CD8-positive, alpha-beta memory T cell (primary cell): ENCODE data around the gene SRRD. TPM values are rescaled to one million over a fixed set of nuclear protein-coding genes. Genes with fewer than 3 reads are reported as not detected.
"Not testable (repeated sequence)": the region's sequence is repeated elsewhere in the genome, so short reads cannot be mapped to it uniquely, and the experiment has no call there.

Experiments used
- CTCF ChIA-PET: fragments of 350-600 bp; sonication (Branson Sonifier 250); formaldehyde crosslinking; loops from one replicate; lab custom pipeline; 2021; ENCODE audit warnings: antibody characterized with exemption; lab: Charles Lee
- POLR2A ChIA-PET: fragments of 350-600 bp; sonication (Branson Sonifier 250); formaldehyde crosslinking; loops from one replicate; lab custom pipeline; 2021; ENCODE audit warnings: antibody characterized with exemption; lab: Charles Lee
- DNase-seq, 5 donors: peaks; one replicate each; pipeline versions ENCODE4 v3.0.0 to v3.0.0-alpha.2; 2020 to 2022; ENCODE audit warnings: mixed read lengths in 1 of 5
- H3K27ac ChIP-seq: one replicate; pipeline ENCODE4 v1.7.0; 2013; ENCODE audit warnings: low read depth, mild to moderate bottlenecking, low read length, moderate library complexity
- H3K27me3 ChIP-seq: 2 replicates; pipeline ENCODE4 v1.7.0; 2013; ENCODE audit warnings: low read length, mild to moderate bottlenecking; ENCODE audit not compliant: insufficient read depth, poor library complexity, severe bottlenecking
- H3K36me3 ChIP-seq: 2 replicates; pipeline ENCODE4 v1.7.0; 2013; ENCODE audit warnings: mild to moderate bottlenecking, low read length, moderate library complexity; ENCODE audit not compliant: insufficient read depth
- H3K4me1 ChIP-seq: 2 replicates; pipeline ENCODE4 v1.7.0; 2013; ENCODE audit warnings: mild to moderate bottlenecking, low read length, moderate library complexity; ENCODE audit not compliant: insufficient read depth
- H3K4me3 ChIP-seq: 2 replicates; pipeline ENCODE4 v1.7.0; 2013; ENCODE audit warnings: mild to moderate bottlenecking, low read length
- H3K9me3 ChIP-seq: 2 replicates; pipeline ENCODE4 v1.7.0; 2013; ENCODE audit warnings: mild to moderate bottlenecking, low read length
- H3K27ac Mint-ChIP-seq, 8 donors: one replicate each; pipeline ENCODE4 v1.8.0; 2020 to 2021; ENCODE audit warnings: mixed read lengths in 8 of 8, mild to moderate bottlenecking in 6 of 8, inconsistent platforms in 3 of 8, moderate library complexity in 3 of 8
- H3K27me3 Mint-ChIP-seq, 2 donors: one replicate each; pipeline ENCODE4 v1.8.0; 2020 to 2021; ENCODE audit warnings: mixed read lengths in 2 of 2, mild to moderate bottlenecking in 1 of 2, moderate library complexity in 1 of 2
- H3K36me3 Mint-ChIP-seq, 3 donors: one replicate each; pipeline ENCODE4 v1.8.0; 2020 to 2021; ENCODE audit warnings: mixed read lengths in 3 of 3, inconsistent platforms in 1 of 3, mild to moderate bottlenecking in 1 of 3
- H3K4me1 Mint-ChIP-seq, 3 donors: one replicate each; pipeline ENCODE4 v1.8.0; 2020 to 2021; ENCODE audit warnings: mixed read lengths in 3 of 3, inconsistent platforms in 1 of 3, mild to moderate bottlenecking in 1 of 3
- H3K4me3 Mint-ChIP-seq, 7 donors: one replicate each; pipeline ENCODE4 v1.8.0; 2020 to 2021; ENCODE audit warnings: mixed read lengths in 7 of 7, mild to moderate bottlenecking in 6 of 7, moderate library complexity in 4 of 7, inconsistent platforms in 2 of 7
- H3K9me3 Mint-ChIP-seq, 5 donors: one replicate each; pipeline ENCODE4 v1.8.0; 2020 to 2022; ENCODE audit warnings: mixed read lengths in 5 of 5, mild to moderate bottlenecking in 3 of 5, moderate library complexity in 2 of 5, inconsistent platforms in 1 of 5
- polyA plus RNA-seq: library from polyadenylated mRNA; unstranded; fragments of 300-500 nt; fragmentation: Illumina TruSeq; gene quantifications from one replicate; pipeline ENCODE4 v1.2.3, GENCODE V29; 2021
- total RNA-seq, 2 experiments: library from RNA; stranded (reverse); gene quantifications; one replicate each; pipeline ENCODE4 v1.2.3, GENCODE V29; 2021

SRRD gene
- total and polyA plus RNA-seq, 3 experiments from 2014 or later = 28.5 to 33.3 (median 32.8) TPM

- no peaks in the 10 kb centered on the region for H3K9me3 Mint-ChIP-seq
- H3K27me3 Mint-ChIP-seq = no peaks in the 10 kb centered on the region
- Histone ChIP-seq H3K36me3 (peaks cover 55% of the 10 kb centered on the region), H3K9me3 (no peaks in the 10 kb centered on the region), H3K4me1 (no peaks in the 10 kb centered on the region), H3K4me3 (no peak overlapping the region), H3K27ac (no peak overlapping the region), H3K27me3 (no peaks in the 10 kb centered on the region)
- ChIA-PET POLR2A (no interaction called here), CTCF (interaction anchor here (0.8 to 1.0 kb wide), 2 partner anchors 67 to 115 kb away, joined by 3 read pairs; no protein-coding TSS in a partner anchor)
- no peak for DNase-seq
- no peak overlapping the region for H3K4me3 Mint-ChIP-seq
- no peaks in the 10 kb centered on the region for H3K4me1 Mint-ChIP-seq
- H3K36me3 Mint-ChIP-seq = peaks cover 0 to 90% (median 23%) of the 10 kb centered on the region in 3 donors
- H3K27ac Mint-ChIP-seq = peak overlapping the region in 1 of 8 donors; percentile 92
Measured at GRCh38 chr22:26527167-26527566, 43.5 kb downstream of the SRRD start.

- peak overlapping the region in 6 of 8 donors; percentile 18 to 92 (median 54) for H3K27ac Mint-ChIP-seq
- no peak overlapping the region for H3K4me3 ChIP-seq
- H3K36me3 ChIP-seq = peaks cover 62% of the 10 kb centered on the region
- H3K27me3 ChIP-seq = no peaks in the 10 kb centered on the region
- ChIA-PET CTCF (interaction anchor here (1.0 kb wide), 1 partner anchor 114 kb away, joined by 3 read pairs; no protein-coding TSS in a partner anchor), POLR2A (no interaction called here)
- H3K9me3 Mint-ChIP-seq = no peaks in the 10 kb centered on the region
- H3K27me3 Mint-ChIP-seq = no peaks in the 10 kb centered on the region
- peaks cover 0 to 90% (median 24%) of the 10 kb centered on the region in 3 donors for H3K36me3 Mint-ChIP-seq
- no peak overlapping the region for H3K4me3 Mint-ChIP-seq
- no peak overlapping the region for H3K27ac ChIP-seq
- H3K9me3 ChIP-seq = no peaks in the 10 kb centered on the region
- DNase-seq = no peak
- no peaks in the 10 kb centered on the region for H3K4me1 ChIP-seq
- H3K4me1 Mint-ChIP-seq = peaks cover 0 to 2% (median 1%) of the 10 kb centered on the region in 3 donors
Measured at GRCh38 chr22:26527574-26528465, 44.1 kb downstream of the SRRD start.

GRCh38 chr22:26528518-26528917, 44.8 kb downstream of the SRRD start:
- DNase-seq, H3K4me1 Mint-ChIP-seq, H3K27me3 ChIP-seq, CTCF ChIA-PET, POLR2A ChIA-PET, H3K9me3 Mint-ChIP-seq, H3K9me3 ChIP-seq, H3K4me1 ChIP-seq, H3K27me3 Mint-ChIP-seq, H3K27ac ChIP-seq, H3K4me3 Mint-ChIP-seq, H3K4me3 ChIP-seq: not testable (repeated sequence)
- peaks cover 64% of the 10 kb centered on the region for H3K36me3 ChIP-seq
- peak overlapping the region in 2 of 8 donors; percentile 38 to 66 for H3K27ac Mint-ChIP-seq
- H3K36me3 Mint-ChIP-seq = peaks cover 0 to 93% (median 23%) of the 10 kb centered on the region in 3 donors

GRCh38 chr22:26529345-26529744, 45.7 kb downstream of the SRRD start:
- no peak overlapping the region for H3K4me3 ChIP-seq
- ChIA-PET CTCF (no interaction called here), POLR2A (no interaction called here)
- H3K27ac Mint-ChIP-seq = peak overlapping the region in 1 of 8 donors; percentile 66
- H3K9me3 ChIP-seq = no peaks in the 10 kb centered on the region
- H3K36me3 Mint-ChIP-seq = peaks cover 0 to 89% (median 23%) of the 10 kb centered on the region in 3 donors
- no peaks in the 10 kb centered on the region for H3K27me3 Mint-ChIP-seq
- peaks cover 0 to 6% (median 5%) of the 10 kb centered on the region in 3 donors for H3K4me1 Mint-ChIP-seq
- no peak overlapping the region for H3K4me3 Mint-ChIP-seq
- H3K27me3 ChIP-seq = no peaks in the 10 kb centered on the region
- no peak overlapping the region for H3K27ac ChIP-seq
- H3K4me1 ChIP-seq = no peaks in the 10 kb centered on the region
- H3K9me3 Mint-ChIP-seq = no peaks in the 10 kb centered on the region
- peaks cover 64% of the 10 kb centered on the region for H3K36me3 ChIP-seq
- no peak for DNase-seq

- POLR2A ChIA-PET = no interaction called here
- Mint-ChIP-seq H3K36me3 (peaks cover 0 to 88% (median 19%) of the 10 kb centered on the region in 3 donors), H3K4me3 (no peak overlapping the region), H3K4me1 (peaks cover 16 to 32% (median 32%) of the 10 kb centered on the region in 3 donors), H3K27me3 (no peaks in the 10 kb centered on the region), H3K9me3 (no peaks in the 10 kb centered on the region), H3K27ac (peak overlapping the region in 1 of 8 donors; percentile 70)
- CTCF ChIA-PET = interaction anchor here (1.4 to 2.7 kb wide), 2 partner anchors 12 to 31 kb away, joined by 4 to 10 read pairs; no protein-coding TSS in a partner anchor
- Histone ChIP-seq H3K4me1 (no peaks in the 10 kb centered on the region), H3K36me3 (peaks cover 37% of the 10 kb centered on the region), H3K27me3 (no peaks in the 10 kb centered on the region), H3K4me3 (no peak overlapping the region), H3K9me3 (no peaks in the 10 kb centered on the region), H3K27ac (no peak overlapping the region)
- DNase-seq = no peak
Measured at GRCh38 chr22:26534171-26534855, 50.6 kb downstream of the SRRD start.

- peaks cover 0 to 88% (median 19%) of the 10 kb centered on the region in 3 donors for H3K36me3 Mint-ChIP-seq
- H3K27ac ChIP-seq = no peak overlapping the region
Measured at GRCh38 chr22:26534874-26535602, 51.4 kb downstream of the SRRD start.

GRCh38 chr22:26535603-26535908, 51.9 kb downstream of the SRRD start:
- H3K36me3 ChIP-seq = peaks cover 32% of the 10 kb centered on the region
- Mint-ChIP-seq H3K27me3 (no peaks in the 10 kb centered on the region), H3K9me3 (no peaks in the 10 kb centered on the region), H3K36me3 (peaks cover 0 to 88% (median 17%) of the 10 kb centered on the region in 3 donors), H3K4me3 (no peak overlapping the region), H3K27ac (peak overlapping the region in 5 of 8 donors; percentile 17 to 76 (median 61)), H3K4me1 (peaks cover 16 to 33% (median 32%) of the 10 kb centered on the region in 3 donors)
- H3K27me3 ChIP-seq = no peaks in the 10 kb centered on the region
- H3K9me3 ChIP-seq = no peaks in the 10 kb centered on the region
- CTCF ChIA-PET = interaction anchor here (1.4 to 2.7 kb wide), 2 partner anchors 11 to 32 kb away, joined by 4 to 10 read pairs; no protein-coding TSS in a partner anchor
- POLR2A ChIA-PET = no interaction called here
- no peak overlapping the region for H3K4me3 ChIP-seq
- H3K27ac ChIP-seq = no peak overlapping the region
- no peak for DNase-seq
- H3K4me1 ChIP-seq = no peaks in the 10 kb centered on the region

More at GRCh38 chr22:26534874-26535602, 51.4 kb downstream of the SRRD start:
- no peak for DNase-seq
- Histone ChIP-seq H3K4me1 (no peaks in the 10 kb centered on the region), H3K4me3 (no peak overlapping the region), H3K36me3 (peaks cover 31% of the 10 kb centered on the region), H3K27me3 (no peaks in the 10 kb centered on the region), H3K9me3 (no peaks in the 10 kb centered on the region)
- Mint-ChIP-seq H3K27me3 (no peaks in the 10 kb centered on the region), H3K4me3 (no peak overlapping the region), H3K9me3 (no peaks in the 10 kb centered on the region), H3K27ac (peak overlapping the region in 7 of 8 donors; percentile 32 to 76 (median 61)), H3K4me1 (peaks cover 16 to 33% (median 32%) of the 10 kb centered on the region in 3 donors)
- POLR2A ChIA-PET = no interaction called here
- CTCF ChIA-PET = interaction anchor here (1.4 to 2.7 kb wide), 2 partner anchors 11 to 32 kb away, joined by 4 to 10 read pairs; no protein-coding TSS in a partner anchor
